ENCODE results near the gene FAM43A. TPM values are rescaled to one million over a fixed set of nuclear protein-coding genes. Genes with fewer than 3 reads are reported as not detected.

The FAM43A gene
- total RNA-seq, 2 experiments from 2014 or later = 7.4 to 8.5 TPM

GRCh38 chr3:194711913-194712312, 26.2 kb downstream of the FAM43A start:
- DNase-seq = no peak
- peaks cover 4% of the 10 kb centered on the region for H3K9me3 Mint-ChIP-seq
- no peaks in the 10 kb centered on the region for H3K36me3 Mint-ChIP-seq
- ChIA-PET CTCF (no interaction called here), POLR2A (no interaction called here)
- H3K27me3 Mint-ChIP-seq = peaks cover 2% of the 10 kb centered on the region
- H3K4me1 Mint-ChIP-seq (ENCODE audit: low read depth) = peaks cover 2% of the 10 kb centered on the region
- no peak overlapping the region for H3K4me3 Mint-ChIP-seq
- intact Hi-C loops (cut with micrococcal nuclease) = no loop called here
- H3K27ac Mint-ChIP-seq = no peak overlapping the region

- intact Hi-C loops (cut with micrococcal nuclease) = no loop called here
- no peak overlapping the region for H3K4me3 Mint-ChIP-seq
- H3K4me1 Mint-ChIP-seq (ENCODE audit: low read depth) = peaks cover 2% of the 10 kb centered on the region
- H3K27me3 Mint-ChIP-seq = peaks cover 2% of the 10 kb centered on the region
- H3K36me3 Mint-ChIP-seq = no peaks in the 10 kb centered on the region
- no peak overlapping the region for H3K27ac Mint-ChIP-seq
- ChIA-PET POLR2A (no interaction called here), CTCF (no interaction called here)
- no peaks in the 10 kb centered on the region for H3K9me3 Mint-ChIP-seq
- DNase-seq = no peak
Observed at GRCh38 chr3:194713299-194714136, 27.8 kb downstream of the FAM43A start.

- ChIA-PET POLR2A (no interaction called here), CTCF (interaction anchor here (0.6 kb wide), 1 partner anchor 231 kb away, joined by 4 read pairs; no protein-coding TSS in a partner anchor)
- peaks cover 2% of the 10 kb centered on the region for H3K27me3 Mint-ChIP-seq
- H3K9me3 Mint-ChIP-seq = no peaks in the 10 kb centered on the region
- H3K4me3 Mint-ChIP-seq = no peak overlapping the region
- H3K4me1 Mint-ChIP-seq (ENCODE audit: low read depth) = peaks cover 2% of the 10 kb centered on the region
- DNase-seq = no peak
- no peaks in the 10 kb centered on the region for H3K36me3 Mint-ChIP-seq
- intact Hi-C loops (cut with micrococcal nuclease) = no loop called here
- no peak overlapping the region for H3K27ac Mint-ChIP-seq
Observed at GRCh38 chr3:194714137-194714455, 28.4 kb downstream of the FAM43A start.

DNA sequence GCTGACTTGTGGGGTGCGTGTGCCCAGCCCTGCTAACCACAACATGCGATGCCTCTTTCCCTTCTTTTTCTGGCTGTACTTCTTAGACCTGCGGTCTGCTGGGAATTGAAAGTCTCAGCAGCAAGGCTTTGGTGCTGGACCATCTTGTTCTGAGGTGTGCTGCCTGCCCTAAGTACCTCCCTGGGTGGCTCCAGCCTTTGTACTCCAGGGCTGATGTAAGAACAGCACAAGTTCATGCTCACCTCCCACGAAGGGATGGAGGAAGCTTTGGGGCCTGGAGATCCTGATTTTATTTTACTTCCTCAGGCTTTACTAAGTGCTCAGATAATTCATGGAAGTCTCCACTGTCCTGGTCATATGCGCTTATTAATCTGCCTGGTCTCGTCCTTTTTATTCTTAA, 28.9 kb downstream of the FAM43A start:
- POLR2A ChIA-PET = no interaction called here

GRCh38 chr3:194715022-194715800, 29.5 kb downstream of the FAM43A start:
- H3K27me3 Mint-ChIP-seq = peaks cover 2% of the 10 kb centered on the region
- peaks cover 2% of the 10 kb centered on the region for H3K4me1 Mint-ChIP-seq (ENCODE audit: low read depth)
- CTCF ChIA-PET = interaction anchor here (1.9 kb wide), 1 partner anchor 33 kb away, joined by 7 read pairs; no protein-coding TSS in a partner anchor
- no peak for DNase-seq
- POLR2A ChIA-PET = no interaction called here
- H3K27ac Mint-ChIP-seq = no peak overlapping the region
- no peaks in the 10 kb centered on the region for H3K36me3 Mint-ChIP-seq
- H3K4me3 Mint-ChIP-seq = no peak overlapping the region
- no peaks in the 10 kb centered on the region for H3K9me3 Mint-ChIP-seq
- intact Hi-C loops (cut with micrococcal nuclease) = no loop called here

More for the DNA sequence above, 28.9 kb downstream of the FAM43A start:
- H3K36me3 Mint-ChIP-seq = no peaks in the 10 kb centered on the region
- peaks cover 2% of the 10 kb centered on the region for H3K4me1 Mint-ChIP-seq (ENCODE audit: low read depth)
- CTCF ChIA-PET = interaction anchor here (0.6 kb wide), 1 partner anchor 230 kb away, joined by 4 read pairs; no protein-coding TSS in a partner anchor
- no peaks in the 10 kb centered on the region for H3K9me3 Mint-ChIP-seq
- H3K4me3 Mint-ChIP-seq = no peak overlapping the region
- DNase-seq = no peak
- H3K27ac Mint-ChIP-seq = no peak overlapping the region
- intact Hi-C loops (cut with micrococcal nuclease) = no loop called here
- peaks cover 2% of the 10 kb centered on the region for H3K27me3 Mint-ChIP-seq

- H3K9me3 Mint-ChIP-seq = no peaks in the 10 kb centered on the region
- DNase-seq = no peak
- intact Hi-C loops (cut with micrococcal nuclease) = no loop called here
- no peaks in the 10 kb centered on the region for H3K36me3 Mint-ChIP-seq
- no peak overlapping the region for H3K27ac Mint-ChIP-seq
- peaks cover 2% of the 10 kb centered on the region for H3K4me1 Mint-ChIP-seq (ENCODE audit: low read depth)
- ChIA-PET CTCF (interaction anchor here (0.8 to 0.9 kb wide), 2 partner anchors 35 to 47 kb away, joined by 3 to 4 read pairs; no protein-coding TSS in a partner anchor), POLR2A (no interaction called here)
- peaks cover 3% of the 10 kb centered on the region for H3K27me3 Mint-ChIP-seq
- H3K4me3 Mint-ChIP-seq = no peak overlapping the region
Observed at GRCh38 chr3:194718079-194718478, 32.4 kb downstream of the FAM43A start.

DNA sequence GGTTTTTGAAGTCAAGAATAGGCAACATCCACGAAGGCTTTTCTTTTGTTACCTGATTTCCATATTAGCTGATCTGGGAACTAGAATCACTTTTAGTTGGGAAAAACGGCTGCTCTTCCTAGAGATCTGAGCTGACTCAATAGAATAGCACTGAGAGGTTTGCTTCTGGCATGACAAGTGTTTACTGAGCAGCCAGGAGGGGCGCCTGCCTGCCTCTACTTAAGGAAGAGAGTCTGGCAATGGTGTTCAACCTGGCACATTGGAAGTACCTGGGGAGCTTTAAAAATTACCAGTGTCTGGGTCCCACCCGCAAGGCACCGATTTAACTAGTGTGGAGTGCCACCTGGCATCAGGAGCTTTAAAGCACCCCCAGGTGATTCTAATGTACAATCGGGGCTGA, 34.4 kb downstream of the FAM43A start:
- H3K27ac Mint-ChIP-seq = no peak overlapping the region
- ChIA-PET CTCF (interaction anchor here (2.4 kb wide), 1 partner anchor 33 kb away, joined by 7 read pairs; no protein-coding TSS in a partner anchor), POLR2A (interaction anchor here (0.6 kb wide), 1 partner anchor 37 kb away, joined by 3 read pairs; no protein-coding TSS in a partner anchor)
- H3K9me3 Mint-ChIP-seq = no peaks in the 10 kb centered on the region
- peaks cover 2% of the 10 kb centered on the region for H3K4me1 Mint-ChIP-seq (ENCODE audit: low read depth)
- intact Hi-C loops (cut with micrococcal nuclease) = no loop called here
- H3K27me3 Mint-ChIP-seq = peaks cover 5% of the 10 kb centered on the region
- no peaks in the 10 kb centered on the region for H3K36me3 Mint-ChIP-seq
- DNase-seq = no peak
- no peak overlapping the region for H3K4me3 Mint-ChIP-seq

GRCh38 chr3:194723846-194724618, 38.3 kb downstream of the FAM43A start:
- no peak overlapping the region for H3K27ac Mint-ChIP-seq
- no peak overlapping the region for H3K4me3 Mint-ChIP-seq
- no peak for DNase-seq
- H3K36me3 Mint-ChIP-seq = no peaks in the 10 kb centered on the region
- H3K4me1 Mint-ChIP-seq (ENCODE audit: low read depth) = no peaks in the 10 kb centered on the region
- intact Hi-C loops (cut with micrococcal nuclease) = no loop called here
- H3K27me3 Mint-ChIP-seq = peaks cover 10% of the 10 kb centered on the region
- no peaks in the 10 kb centered on the region for H3K9me3 Mint-ChIP-seq
- ChIA-PET CTCF (no interaction called here), POLR2A (no interaction called here)

DNA sequence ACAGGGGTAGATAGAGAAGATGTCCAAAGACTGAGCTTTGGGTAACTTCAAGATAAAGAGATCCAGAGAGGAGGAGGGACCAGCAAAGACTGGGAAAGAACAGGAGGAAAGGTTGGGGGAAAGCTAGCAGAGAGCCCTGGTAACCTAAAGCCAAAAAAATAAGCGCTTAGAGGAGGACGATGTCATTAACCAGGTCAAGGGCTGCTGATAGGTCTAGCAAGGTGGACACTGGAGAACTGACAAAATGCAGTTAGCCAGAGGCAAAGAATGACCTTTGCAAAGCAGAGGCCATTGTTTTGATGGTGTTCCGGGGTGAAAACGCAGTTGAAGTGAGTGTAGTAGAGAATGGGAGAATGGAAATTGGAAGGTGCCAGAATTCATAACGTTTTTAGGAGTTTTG, 39.7 kb downstream of the FAM43A start:
- Mint-ChIP-seq H3K27ac (no peak overlapping the region), H3K4me3 (no peak overlapping the region), H3K36me3 (no peaks in the 10 kb centered on the region), H3K27me3 (peaks cover 14% of the 10 kb centered on the region), H3K9me3 (no peaks in the 10 kb centered on the region), H3K4me1 (ENCODE audit: low read depth) (no peaks in the 10 kb centered on the region)
- no peak for DNase-seq
- POLR2A ChIA-PET = no interaction called here
- CTCF ChIA-PET = no interaction called here
- intact Hi-C loops (cut with micrococcal nuclease) = no loop called here

DNA sequence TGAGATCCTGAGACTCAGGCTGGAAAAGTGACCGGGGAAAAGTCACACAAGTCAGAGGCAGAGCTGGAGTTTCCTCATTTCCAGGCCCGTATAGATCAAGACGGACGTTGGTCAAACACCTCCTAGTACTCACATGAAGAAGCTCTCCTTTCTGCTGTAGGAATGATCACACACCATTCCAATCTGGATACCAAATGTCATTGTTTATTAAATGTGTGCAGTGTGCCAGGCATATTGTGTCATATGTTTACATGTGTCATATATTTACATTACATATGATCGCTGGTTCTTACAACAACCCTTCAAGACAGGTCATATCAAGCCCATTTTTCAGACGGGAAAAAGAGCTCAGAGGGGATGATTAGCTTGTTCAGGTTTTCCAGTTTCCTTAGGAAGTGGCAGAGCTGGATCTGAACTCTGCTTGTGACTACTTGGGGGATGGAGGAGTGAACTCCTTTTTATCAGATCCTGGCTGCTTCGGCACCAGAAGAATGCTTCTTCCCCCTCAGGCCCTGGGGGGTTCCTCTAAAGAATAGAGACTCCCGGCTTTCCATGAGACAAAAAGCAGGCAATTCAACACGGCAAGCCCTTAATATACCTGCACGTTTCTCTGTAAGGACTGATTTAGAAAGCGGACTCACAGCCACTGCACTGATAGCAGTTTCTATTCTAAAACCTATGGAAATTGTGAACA, 41.9 kb downstream of the FAM43A start:
- no peak for DNase-seq
- no peak overlapping the region for H3K4me3 Mint-ChIP-seq
- H3K9me3 Mint-ChIP-seq = no peaks in the 10 kb centered on the region
- no peaks in the 10 kb centered on the region for H3K4me1 Mint-ChIP-seq (ENCODE audit: low read depth)
- intact Hi-C loops (cut with micrococcal nuclease) = no loop called here
- H3K36me3 Mint-ChIP-seq = no peaks in the 10 kb centered on the region
- ChIA-PET CTCF (no interaction called here), POLR2A (no interaction called here)
- H3K27ac Mint-ChIP-seq = no peak overlapping the region
- peaks cover 19% of the 10 kb centered on the region for H3K27me3 Mint-ChIP-seq

GRCh38 chr3:194728986-194729385, 43.3 kb downstream of the FAM43A start:
- intact Hi-C loops (cut with micrococcal nuclease) = no loop called here
- no peak overlapping the region for H3K4me3 Mint-ChIP-seq
- H3K9me3 Mint-ChIP-seq = no peaks in the 10 kb centered on the region
- H3K4me1 Mint-ChIP-seq (ENCODE audit: low read depth) = no peaks in the 10 kb centered on the region
- no peak overlapping the region for H3K27ac Mint-ChIP-seq
- CTCF ChIA-PET = no interaction called here
- no peaks in the 10 kb centered on the region for H3K36me3 Mint-ChIP-seq
- no peak for DNase-seq
- H3K27me3 Mint-ChIP-seq = peaks cover 20% of the 10 kb centered on the region
- POLR2A ChIA-PET = no interaction called here

Measured in activated CD4-positive, alpha-beta memory T cell treated with anti-CD3 and anti-CD28 coated beads for 36 hours (primary cell).